ENCODE measurements around the gene CPT1C. TPM values are rescaled to one million over a fixed set of nuclear protein-coding genes. Genes with fewer than 3 reads are reported as not detected.

CPT1C gene
- total RNA-seq, 2 experiments from 2014 or later, result 1.4 to 1.6 TPM

DNA sequence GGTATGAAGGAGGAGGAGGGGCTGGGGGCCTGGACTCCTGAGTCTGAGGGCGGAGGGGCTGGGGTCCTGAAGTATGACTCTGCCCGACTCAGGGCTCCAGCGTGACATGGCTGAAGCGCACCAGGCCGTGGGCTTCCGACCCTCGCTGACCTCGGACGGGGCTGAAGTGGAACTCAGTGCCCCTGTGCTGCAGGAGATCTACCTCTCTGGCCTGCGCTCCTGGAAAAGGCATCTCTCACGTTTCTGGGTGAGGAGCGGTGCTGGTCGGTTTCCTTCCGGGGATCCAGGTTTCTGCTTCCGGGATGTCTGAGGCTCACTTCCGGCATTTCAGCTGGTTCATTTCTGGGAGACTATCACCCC is 1.2 kb downstream of the CPT1C start:
- intact Hi-C loops (cut with micrococcal nuclease), result no loop called here
- H3K27me3 Mint-ChIP-seq, result peaks cover 15% of the 10 kb centered on the region
- ChIA-PET POLR2A (interaction anchor here (0.9 kb wide), 1 partner anchor 11 kb away, joined by 3 read pairs; no protein-coding TSS in a partner anchor), CTCF (interaction anchor here (0.8 to 1.5 kb wide), 2 partner anchors 11 to 178 kb away, joined by 3 to 8 read pairs; no protein-coding TSS in a partner anchor)
- peaks cover 16% of the 10 kb centered on the region for H3K4me1 Mint-ChIP-seq (ENCODE audit: low read depth)
- no peak for DNase-seq
- H3K36me3 Mint-ChIP-seq, result peaks cover 18% of the 10 kb centered on the region
- no peak overlapping the region for H3K27ac Mint-ChIP-seq
- no peaks in the 10 kb centered on the region for H3K9me3 Mint-ChIP-seq
- no peak overlapping the region for H3K4me3 Mint-ChIP-seq

DNA sequence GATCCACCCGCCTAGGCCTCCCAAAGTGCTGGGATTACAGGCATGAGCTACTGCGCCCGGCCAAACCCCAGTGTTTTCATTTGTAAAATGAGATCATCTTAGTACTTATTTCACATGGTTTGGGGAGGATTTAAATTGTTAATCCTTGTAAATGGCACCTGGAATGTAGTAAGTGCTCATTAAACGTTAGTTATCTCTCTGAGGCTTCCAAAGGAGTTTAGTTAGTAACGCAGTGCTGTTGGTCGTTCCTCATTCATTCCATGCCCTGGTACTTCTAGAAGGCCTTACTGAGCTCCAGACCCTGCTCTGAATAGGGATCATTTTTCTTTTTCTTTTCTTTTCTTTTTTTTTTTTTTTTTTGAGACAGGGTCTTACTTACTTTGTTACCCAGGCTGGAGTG is 5.2 kb downstream of the CPT1C start:
- intact Hi-C loops (cut with micrococcal nuclease), result no loop called here
- Mint-ChIP-seq H3K27me3 (peaks cover 9% of the 10 kb centered on the region), H3K9me3 (no peaks in the 10 kb centered on the region), H3K4me3 (no peak overlapping the region), H3K4me1 (ENCODE audit: low read depth) (peaks cover 3% of the 10 kb centered on the region), H3K27ac (no peak overlapping the region), H3K36me3 (no peaks in the 10 kb centered on the region)
- DNase-seq, result no peak
- ChIA-PET POLR2A (interaction anchor here (0.6 kb wide), 1 partner anchor 11 kb away, joined by 4 read pairs; no protein-coding TSS in a partner anchor), CTCF (interaction anchor here (1.3 kb wide), 1 partner anchor 15 kb away, joined by 8 read pairs; no protein-coding TSS in a partner anchor)

DNA sequence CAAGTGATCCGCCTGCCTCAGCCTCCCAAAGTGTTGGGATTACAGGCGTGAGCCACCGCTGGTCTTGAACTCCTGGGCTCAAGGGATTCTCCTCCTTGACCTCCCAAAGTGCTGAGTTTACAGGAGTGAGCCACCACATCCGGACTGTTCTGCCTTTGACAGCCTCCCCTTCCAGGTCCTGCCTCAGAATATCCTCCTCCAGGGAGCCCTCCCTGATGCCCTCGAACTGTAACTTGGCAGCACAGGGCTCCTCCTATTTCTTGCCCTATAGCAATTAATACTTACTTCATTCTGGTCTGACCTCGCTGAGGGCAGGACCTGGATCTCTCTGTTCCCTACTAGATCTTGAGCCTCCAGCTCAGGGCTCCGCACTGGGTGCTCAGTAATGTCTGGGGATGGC is 5.9 kb downstream of the CPT1C start:
- H3K36me3 Mint-ChIP-seq, result no peaks in the 10 kb centered on the region
- POLR2A ChIA-PET, result no interaction called here

DNA sequence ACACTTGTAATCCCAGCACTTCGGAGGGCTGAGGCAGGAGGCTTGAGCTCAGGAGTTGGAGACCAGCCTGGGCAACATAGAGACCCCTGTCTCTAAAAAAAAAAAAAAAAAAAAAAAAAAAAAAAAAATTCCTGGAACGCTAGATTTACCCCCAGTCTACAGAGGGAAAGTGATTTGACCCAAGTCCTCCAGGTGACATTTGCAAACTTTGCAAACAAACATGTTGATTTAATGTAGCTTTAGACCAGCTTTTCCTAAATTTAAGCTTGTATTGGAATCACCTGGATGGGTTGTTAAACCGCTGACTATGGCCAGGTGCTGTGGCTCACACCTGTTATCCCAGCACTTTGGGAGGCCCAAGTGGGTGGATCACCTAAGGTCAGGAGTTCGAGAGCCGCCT is 8.4 kb downstream of the CPT1C start:
- H3K4me3 Mint-ChIP-seq, result no peak overlapping the region
- H3K4me1 Mint-ChIP-seq (ENCODE audit: low read depth), result no peaks in the 10 kb centered on the region
- ChIA-PET CTCF (no interaction called here), POLR2A (no interaction called here)
- intact Hi-C loops (cut with micrococcal nuclease), result no loop called here
- no peaks in the 10 kb centered on the region for H3K9me3 Mint-ChIP-seq
- H3K27me3 Mint-ChIP-seq, result peaks cover 4% of the 10 kb centered on the region
- no peak for DNase-seq
- H3K36me3 Mint-ChIP-seq, result no peaks in the 10 kb centered on the region
- H3K27ac Mint-ChIP-seq, result no peak overlapping the region

More for the DNA sequence above, 5.9 kb downstream of the CPT1C start:
- Mint-ChIP-seq H3K27me3 (peaks cover 8% of the 10 kb centered on the region), H3K9me3 (no peaks in the 10 kb centered on the region), H3K4me3 (no peak overlapping the region), H3K4me1 (ENCODE audit: low read depth) (no peaks in the 10 kb centered on the region), H3K27ac (no peak overlapping the region)
- DNase-seq, result no peak
- intact Hi-C loops (cut with micrococcal nuclease), result no loop called here
- CTCF ChIA-PET, result no interaction called here

DNA sequence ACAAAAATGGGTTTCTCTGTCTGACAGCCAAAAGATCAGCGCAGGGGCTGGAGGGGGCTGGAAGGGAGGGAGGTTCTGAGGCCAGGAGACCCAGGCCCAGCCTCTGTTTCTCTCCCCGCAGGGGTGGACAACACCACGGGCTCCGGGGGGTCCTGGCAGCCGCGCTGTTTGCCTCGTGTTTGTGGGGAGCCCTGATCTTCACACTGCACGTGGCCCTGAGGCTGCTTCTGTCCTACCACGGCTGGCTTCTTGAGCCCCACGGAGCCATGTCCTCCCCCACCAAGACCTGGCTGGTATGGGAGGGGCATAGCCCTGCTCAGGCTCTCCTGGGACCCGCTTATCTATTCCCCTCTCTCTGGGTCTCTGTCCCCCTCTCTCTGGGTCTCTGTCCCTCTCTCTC is 9.6 kb downstream of the CPT1C start:
- ChIA-PET CTCF (no interaction called here), POLR2A (interaction anchor here (0.6 to 0.7 kb wide), 2 partner anchors 12 to 190 kb away, joined by 3 read pairs; no protein-coding TSS in a partner anchor)
- Mint-ChIP-seq H3K27me3 (peaks cover 4% of the 10 kb centered on the region), H3K36me3 (no peaks in the 10 kb centered on the region), H3K4me3 (no peak overlapping the region), H3K9me3 (no peaks in the 10 kb centered on the region), H3K27ac (no peak overlapping the region), H3K4me1 (ENCODE audit: low read depth) (no peaks in the 10 kb centered on the region)
- no peak for DNase-seq
- intact Hi-C loops (cut with micrococcal nuclease), result no loop called here

DNA sequence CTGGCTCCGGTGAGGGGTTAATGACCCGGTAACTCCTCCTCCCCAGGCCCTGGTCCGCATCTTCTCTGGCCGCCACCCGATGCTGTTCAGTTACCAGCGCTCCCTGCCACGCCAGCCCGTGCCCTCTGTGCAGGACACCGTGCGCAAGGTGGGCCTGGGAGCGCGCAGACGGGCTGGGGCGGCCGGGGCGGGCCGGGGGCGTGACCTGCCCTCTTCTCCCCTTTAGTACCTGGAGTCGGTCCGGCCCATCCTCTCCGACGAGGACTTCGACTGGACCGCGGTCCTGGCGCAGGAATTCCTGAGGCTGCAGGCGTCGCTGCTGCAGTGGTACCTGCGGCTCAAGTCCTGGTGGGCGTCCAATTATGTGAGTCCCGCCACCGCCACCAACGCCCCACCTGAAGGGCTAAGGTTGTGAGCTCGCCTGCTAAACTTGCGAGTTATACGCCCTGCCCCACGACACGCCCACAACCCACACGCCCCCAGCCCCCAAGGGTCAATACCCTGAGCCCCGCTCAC is 10.4 kb downstream of the CPT1C start:
- ChIA-PET CTCF (no interaction called here), POLR2A (interaction anchor here (0.6 kb wide), 1 partner anchor 11 kb away, joined by 3 read pairs; no protein-coding TSS in a partner anchor)
- Mint-ChIP-seq H3K4me3 (no peak overlapping the region), H3K9me3 (no peaks in the 10 kb centered on the region), H3K27ac (no peak overlapping the region), H3K4me1 (ENCODE audit: low read depth) (no peaks in the 10 kb centered on the region), H3K27me3 (peaks cover 4% of the 10 kb centered on the region), H3K36me3 (no peaks in the 10 kb centered on the region)
- intact Hi-C loops (cut with micrococcal nuclease), result no loop called here
- DNase-seq, result no peak

DNA sequence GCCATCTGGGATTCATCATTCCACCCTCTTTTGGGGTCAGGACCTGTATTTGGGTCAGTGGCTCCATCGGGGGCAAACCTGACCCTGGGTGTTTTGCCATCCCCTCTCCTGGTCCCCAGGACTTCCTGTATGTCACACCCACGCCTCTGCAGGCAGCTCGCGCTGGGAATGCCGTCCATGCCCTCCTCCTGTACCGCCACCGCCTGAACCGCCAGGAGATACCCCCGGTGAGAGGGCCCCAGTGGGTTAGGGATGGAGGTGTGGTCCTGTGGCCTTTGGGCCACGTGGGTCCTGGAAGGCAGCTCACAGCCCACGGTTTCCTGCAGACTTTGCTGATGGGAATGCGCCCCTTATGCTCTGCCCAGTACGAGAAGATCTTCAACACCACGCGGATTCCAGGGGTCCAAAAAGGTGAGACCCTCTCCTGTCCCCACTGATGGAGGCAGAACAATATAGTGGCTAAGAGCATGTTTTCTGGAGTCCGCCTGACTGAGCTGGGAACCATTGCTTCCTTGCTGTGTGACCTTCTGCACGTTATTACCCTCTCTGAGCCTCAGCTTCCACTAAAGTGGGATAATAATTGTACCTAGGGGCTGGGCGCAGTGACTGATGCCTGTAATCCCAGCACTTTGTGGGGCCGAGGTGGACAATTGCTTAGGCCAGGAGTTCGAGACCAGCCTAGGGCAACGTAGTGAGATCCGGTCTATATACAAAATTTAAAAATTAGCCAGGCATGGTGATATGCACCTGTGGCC is 14.1 kb downstream of the CPT1C start:
- Mint-ChIP-seq H3K36me3 (no peaks in the 10 kb centered on the region), H3K27me3 (peaks cover 4% of the 10 kb centered on the region), H3K4me3 (no peak overlapping the region), H3K4me1 (ENCODE audit: low read depth) (no peaks in the 10 kb centered on the region), H3K27ac (no peak overlapping the region), H3K9me3 (no peaks in the 10 kb centered on the region)
- no peak for DNase-seq
- ChIA-PET POLR2A (no interaction called here), CTCF (interaction anchor here (1.2 kb wide), 1 partner anchor 24 kb away, joined by 4 read pairs; no protein-coding TSS in a partner anchor)
- intact Hi-C loops (cut with micrococcal nuclease), result no loop called here

DNA sequence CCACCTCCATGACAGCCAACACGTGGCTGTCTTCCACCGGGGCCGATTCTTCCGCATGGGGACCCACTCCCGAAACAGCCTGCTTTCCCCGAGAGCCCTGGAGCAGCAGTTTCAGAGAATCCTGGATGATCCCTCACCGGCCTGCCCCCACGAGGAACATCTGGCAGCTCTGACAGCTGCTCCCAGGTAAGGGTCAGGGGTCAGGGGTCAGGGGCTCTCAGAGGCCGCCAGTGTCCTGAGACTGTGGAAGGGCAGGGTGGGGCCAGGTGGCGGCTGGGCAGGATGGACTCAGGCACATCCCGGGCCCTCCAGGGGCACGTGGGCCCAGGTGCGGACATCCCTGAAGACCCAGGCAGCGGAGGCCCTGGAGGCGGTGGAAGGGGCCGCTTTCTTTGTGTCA is 15.0 kb downstream of the CPT1C start:
- CTCF ChIA-PET, result no interaction called here
- H3K27me3 Mint-ChIP-seq, result peaks cover 4% of the 10 kb centered on the region

DNA sequence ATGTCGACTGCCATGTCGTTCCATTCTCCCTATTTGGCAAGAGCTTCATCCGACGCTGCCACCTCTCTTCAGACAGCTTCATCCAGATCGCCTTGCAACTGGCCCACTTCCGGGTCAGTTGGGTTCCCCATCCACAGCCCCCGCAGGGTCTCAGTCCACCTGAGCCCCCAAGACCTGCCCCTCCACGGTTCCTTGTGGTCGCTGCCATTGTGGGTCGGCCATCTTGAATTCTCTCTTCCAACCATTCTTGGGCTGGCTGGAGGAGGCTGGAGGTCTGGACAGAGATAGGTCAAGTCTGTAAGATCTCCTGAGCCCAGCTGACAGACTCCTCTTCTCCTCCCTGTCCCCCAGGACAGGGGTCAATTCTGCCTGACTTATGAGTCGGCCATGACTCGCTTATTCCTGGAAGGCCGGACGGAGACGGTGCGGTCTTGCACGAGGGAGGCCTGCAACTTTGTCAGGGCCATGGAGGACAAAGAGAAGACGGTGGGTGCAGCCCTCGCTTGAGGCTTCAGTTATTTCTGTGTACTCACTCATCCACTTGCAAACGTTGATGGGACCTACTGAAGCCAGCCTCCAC is 19.5 kb downstream of the CPT1C start:
- POLR2A ChIA-PET, result no interaction called here
- DNase-seq, result no peak
- H3K4me3 Mint-ChIP-seq, result no peak overlapping the region
- no peaks in the 10 kb centered on the region for H3K27me3 Mint-ChIP-seq
- no peaks in the 10 kb centered on the region for H3K4me1 Mint-ChIP-seq (ENCODE audit: low read depth)
- H3K27ac Mint-ChIP-seq, result no peak overlapping the region
- H3K9me3 Mint-ChIP-seq, result no peaks in the 10 kb centered on the region
- H3K36me3 Mint-ChIP-seq, result no peaks in the 10 kb centered on the region
- intact Hi-C loops (cut with micrococcal nuclease), result no loop called here
- CTCF ChIA-PET, result no interaction called here

More for the DNA sequence above, 15.0 kb downstream of the CPT1C start:
- Mint-ChIP-seq H3K36me3 (no peaks in the 10 kb centered on the region), H3K27ac (no peak overlapping the region), H3K9me3 (no peaks in the 10 kb centered on the region), H3K4me1 (ENCODE audit: low read depth) (no peaks in the 10 kb centered on the region), H3K4me3 (no peak overlapping the region)
- intact Hi-C loops (cut with micrococcal nuclease), result no loop called here
- DNase-seq, result no peak
- POLR2A ChIA-PET, result no interaction called here

DNA sequence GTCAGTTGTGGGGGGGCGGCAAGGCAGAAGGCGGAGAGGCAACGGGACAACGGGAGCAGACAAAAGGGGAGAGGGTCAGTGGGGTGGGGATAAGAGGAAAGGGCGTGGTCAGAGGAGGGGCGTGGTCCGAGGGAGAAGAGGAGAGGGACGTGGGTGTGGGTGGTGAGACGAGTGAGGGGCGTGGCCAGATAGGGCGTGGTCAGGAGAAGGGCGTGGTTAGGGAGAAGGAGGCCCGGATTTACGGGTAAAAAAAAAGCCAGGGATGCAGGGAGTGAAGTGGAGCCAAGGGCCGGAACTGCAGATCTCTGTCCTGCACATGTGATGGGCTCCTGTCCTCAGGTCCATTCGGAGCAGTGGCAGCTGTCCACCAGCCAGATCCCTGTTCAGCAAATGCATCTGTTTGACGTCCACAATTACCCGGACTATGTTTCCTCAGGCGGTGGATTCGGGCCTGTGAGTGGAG is 21.5 kb downstream of the CPT1C start:
- Mint-ChIP-seq H3K27me3 (no peaks in the 10 kb centered on the region), H3K4me1 (ENCODE audit: low read depth) (peaks cover 6% of the 10 kb centered on the region), H3K27ac (no peak overlapping the region), H3K9me3 (no peaks in the 10 kb centered on the region), H3K36me3 (no peaks in the 10 kb centered on the region), H3K4me3 (no peak overlapping the region)
- CTCF ChIA-PET, result no interaction called here
- no peak for DNase-seq
- POLR2A ChIA-PET, result no interaction called here
- intact Hi-C loops (cut with micrococcal nuclease), result no loop called here

DNA sequence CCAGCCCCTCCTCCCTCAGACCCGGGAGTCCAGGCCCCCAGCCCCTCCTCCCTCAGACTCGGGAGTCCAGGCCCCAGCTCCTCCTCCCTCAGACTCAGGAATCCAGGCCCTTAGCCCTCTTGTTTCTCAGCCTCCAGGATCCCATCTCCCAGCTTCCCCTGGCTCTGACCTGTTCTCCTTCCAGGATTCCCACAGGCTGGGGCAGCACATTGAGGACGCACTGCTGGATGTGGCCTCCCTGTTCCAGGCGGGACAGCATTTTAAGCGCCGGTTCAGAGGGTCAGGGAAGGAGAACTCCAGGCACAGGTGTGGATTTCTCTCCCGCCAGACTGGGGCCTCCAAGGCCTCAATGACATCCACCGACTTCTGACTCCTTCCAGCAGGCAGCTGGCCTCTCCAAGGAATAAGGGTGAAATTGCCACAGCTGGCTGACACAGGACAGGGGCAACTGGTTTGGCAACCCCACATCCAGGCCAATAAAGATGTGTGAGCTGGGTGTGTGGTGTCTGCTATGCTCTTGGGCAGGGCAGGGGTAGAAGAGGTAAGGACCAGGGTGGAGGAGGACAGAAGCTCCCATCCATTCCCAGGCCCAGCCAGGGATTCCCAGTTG is 22.4 kb downstream of the CPT1C start:
- DNase-seq, result no peak
- Mint-ChIP-seq H3K4me1 (ENCODE audit: low read depth) (peaks cover 9% of the 10 kb centered on the region), H3K27ac (no peak overlapping the region), H3K27me3 (no peaks in the 10 kb centered on the region), H3K36me3 (no peaks in the 10 kb centered on the region), H3K4me3 (no peak overlapping the region), H3K9me3 (no peaks in the 10 kb centered on the region)
- intact Hi-C loops (cut with micrococcal nuclease), result no loop called here
- POLR2A ChIA-PET, result interaction anchor here (0.6 kb wide), 1 partner anchor 126 kb away, joined by 3 read pairs; no protein-coding TSS in a partner anchor
- CTCF ChIA-PET, result no interaction called here

DNA sequence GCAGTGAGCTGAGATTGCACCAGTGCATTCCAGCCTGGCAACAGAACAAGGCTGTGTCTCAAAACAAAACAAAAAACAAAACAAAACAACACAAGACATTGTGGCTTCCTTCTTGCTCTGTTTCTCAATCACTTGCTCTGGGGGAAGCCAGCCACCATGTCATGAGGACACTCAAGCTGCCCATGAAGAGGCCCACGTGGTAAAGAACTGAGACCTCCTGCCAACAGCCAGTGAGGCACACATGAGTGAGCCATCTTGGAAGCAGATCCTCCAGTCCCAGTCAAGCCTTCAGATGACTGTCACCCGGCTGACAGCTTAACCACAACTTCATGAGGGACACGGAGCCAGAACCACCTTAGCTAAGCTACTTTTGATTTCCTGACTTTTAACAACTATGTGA is 25.2 kb downstream of the CPT1C start:
- CTCF ChIA-PET, result interaction anchor here (0.6 to 2.3 kb wide), 4 partner anchors 14 to 271 kb away, joined by 3 to 7 read pairs (median 4); no protein-coding TSS in a partner anchor

More for the DNA sequence above, 25.2 kb downstream of the CPT1C start:
- intact Hi-C loops (cut with micrococcal nuclease), result no loop called here
- no peak overlapping the region for H3K27ac Mint-ChIP-seq
- peaks cover 9% of the 10 kb centered on the region for H3K4me1 Mint-ChIP-seq (ENCODE audit: low read depth)
- H3K36me3 Mint-ChIP-seq, result no peaks in the 10 kb centered on the region
- H3K9me3 Mint-ChIP-seq, result no peaks in the 10 kb centered on the region
- no peak overlapping the region for H3K4me3 Mint-ChIP-seq
- H3K27me3 Mint-ChIP-seq, result no peaks in the 10 kb centered on the region
- peak; percentile 23 for DNase-seq
- POLR2A ChIA-PET, result no interaction called here
